Thoracic aorta (tissue), 2 donors: ENCODE data around the gene PITPNB. TPM values are rescaled to one million over a fixed set of nuclear protein-coding genes. Genes with fewer than 3 reads are reported as not detected.

Experiments
- ATAC-seq: fragments of 150-250 bp; one replicate; pipeline ENCODE4 v1.8.0; 2017; ENCODE audit warnings: low read depth; ENCODE audit not compliant: insufficient number of reproducible peaks, low FRiP score
- DNase-seq: peaks from one replicate; pipeline ENCODE4 v3.0.0-alpha.2; 2020; ENCODE audit warnings: low spot score
- H3K27ac ChIP-seq, 2 donors: fragments of 200-600 bp; sonication (generic); 1 replicate in 1 of 2; 2 replicates in 1 of 2; pipeline ENCODE4 v1.5.1; 2016; ENCODE audit warnings: mild to moderate bottlenecking in 2 of 2, moderate library complexity in 2 of 2
- H3K27me3 ChIP-seq: fragments of 200-600 bp; sonication (generic); replicated peaks from 2 replicates; pipeline ENCODE4 v1.6.0; 2016; ENCODE audit warnings: mild to moderate bottlenecking; ENCODE audit not compliant: insufficient read depth
- H3K36me3 ChIP-seq: fragments of 200-600 bp; sonication (generic); one replicate; pipeline ENCODE4 v1.5.1; 2016
- H3K4me1 ChIP-seq, 2 donors: fragments of 200-600 bp; sonication (generic); 1 replicate in 1 of 2; 2 replicates in 1 of 2; pipeline versions ENCODE4 v1.5.1 to v1.6.0; 2016; ENCODE audit warnings: low read depth in 2 of 2, mild to moderate bottlenecking in 1 of 2; ENCODE audit not compliant: control insufficient read depth in 1 of 2
- H3K4me3 ChIP-seq: fragments of 200-600 bp; sonication (generic); 2 replicates; pipeline ENCODE4 v1.5.1; 2016; ENCODE audit warnings: mild to moderate bottlenecking
- H3K9me3 ChIP-seq: fragments of 200-600 bp; sonication (generic); 2 replicates; pipeline ENCODE4 v1.5.1; 2016
- total RNA-seq, 2 donors: library from RNA; depleted of rRNA; stranded (reverse); fragments of >200 nt; gene quantifications; one replicate each; pipeline versions ENCODE4 v1.1.0 to v1.2.3, GENCODE V29; 2016
- TF ChIP-seq, protein P1 (sequence below): fragments of 200-600 bp; sonication (generic); IDR thresholded peaks from one replicate; pipeline ENCODE4 v1.5.1; 2019; ENCODE audit warnings: antibody characterized with exemption

PITPNB gene
- total RNA-seq, 2 donors from 2014 or later, result 42.2 to 111 TPM

GRCh38 chr22:27875951-27876350, 43.1 kb downstream of the PITPNB start:
- no peak for ATAC-seq
- no peaks in the 10 kb centered on the region for H3K27me3 ChIP-seq
- H3K9me3 ChIP-seq, result no peaks in the 10 kb centered on the region
- H3K27ac ChIP-seq, result peak overlapping the region in 1 of 2 donors; percentile 81
- peaks cover 51 to 90% of the 10 kb centered on the region in 2 donors for H3K4me1 ChIP-seq
- H3K4me3 ChIP-seq, result no peak overlapping the region
- no peak for DNase-seq
- peaks cover 4% of the 10 kb centered on the region for H3K36me3 ChIP-seq
- TF ChIP-seq, protein P1, sequence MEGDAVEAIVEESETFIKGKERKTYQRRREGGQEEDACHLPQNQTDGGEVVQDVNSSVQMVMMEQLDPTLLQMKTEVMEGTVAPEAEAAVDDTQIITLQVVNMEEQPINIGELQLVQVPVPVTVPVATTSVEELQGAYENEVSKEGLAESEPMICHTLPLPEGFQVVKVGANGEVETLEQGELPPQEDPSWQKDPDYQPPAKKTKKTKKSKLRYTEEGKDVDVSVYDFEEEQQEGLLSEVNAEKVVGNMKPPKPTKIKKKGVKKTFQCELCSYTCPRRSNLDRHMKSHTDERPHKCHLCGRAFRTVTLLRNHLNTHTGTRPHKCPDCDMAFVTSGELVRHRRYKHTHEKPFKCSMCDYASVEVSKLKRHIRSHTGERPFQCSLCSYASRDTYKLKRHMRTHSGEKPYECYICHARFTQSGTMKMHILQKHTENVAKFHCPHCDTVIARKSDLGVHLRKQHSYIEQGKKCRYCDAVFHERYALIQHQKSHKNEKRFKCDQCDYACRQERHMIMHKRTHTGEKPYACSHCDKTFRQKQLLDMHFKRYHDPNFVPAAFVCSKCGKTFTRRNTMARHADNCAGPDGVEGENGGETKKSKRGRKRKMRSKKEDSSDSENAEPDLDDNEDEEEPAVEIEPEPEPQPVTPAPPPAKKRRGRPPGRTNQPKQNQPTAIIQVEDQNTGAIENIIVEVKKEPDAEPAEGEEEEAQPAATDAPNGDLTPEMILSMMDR, result no peak

GRCh38 chr22:27874764-27875163, 44.3 kb downstream of the PITPNB start:
- H3K9me3 ChIP-seq, result no peaks in the 10 kb centered on the region
- peak overlapping the region; percentile 71 to 81 for H3K27ac ChIP-seq
- H3K4me3 ChIP-seq, result no peak overlapping the region
- H3K36me3 ChIP-seq, result peaks cover 5% of the 10 kb centered on the region
- DNase-seq, result no peak
- no peaks in the 10 kb centered on the region for H3K27me3 ChIP-seq
- ATAC-seq, result no peak
- TF ChIP-seq, protein P1, result no peak
- H3K4me1 ChIP-seq, result peaks cover 42 to 83% of the 10 kb centered on the region in 2 donors

- peak overlapping the region; percentile 71 to 81 for H3K27ac ChIP-seq
- H3K4me1 ChIP-seq, result peaks cover 41 to 87% of the 10 kb centered on the region in 2 donors
- no peak for ATAC-seq
- no peaks in the 10 kb centered on the region for H3K9me3 ChIP-seq
- DNase-seq, result no peak
- no peaks in the 10 kb centered on the region for H3K27me3 ChIP-seq
- peaks cover 5% of the 10 kb centered on the region for H3K36me3 ChIP-seq
- H3K4me3 ChIP-seq, result no peak overlapping the region
- TF ChIP-seq, protein P1, result no peak
Observed at GRCh38 chr22:27874185-27874584, 44.9 kb downstream of the PITPNB start.

DNA sequence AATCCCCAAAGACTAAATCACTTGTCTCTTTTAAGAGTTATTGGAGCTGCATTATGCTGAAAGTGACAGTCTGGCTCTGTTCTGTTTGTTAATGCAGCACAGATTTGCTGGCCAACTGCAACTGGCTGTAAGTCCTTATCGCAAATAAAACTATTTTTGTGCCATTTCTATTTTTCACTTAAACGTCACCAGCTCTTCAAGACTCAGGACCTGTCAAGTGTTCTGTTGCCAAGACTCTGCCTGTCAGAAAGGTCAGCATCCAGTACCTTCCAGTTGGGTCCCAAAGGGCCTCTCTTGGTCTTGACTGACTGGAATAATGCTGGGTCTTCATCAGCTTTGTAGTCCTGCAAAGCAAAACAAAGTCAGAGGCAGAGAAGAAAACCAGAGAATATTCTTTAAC, 45.6 kb downstream of the PITPNB start:
- H3K9me3 ChIP-seq, result no peaks in the 10 kb centered on the region
- ATAC-seq (peak; percentile 73), DNase-seq (no peak)
- peaks cover 41 to 90% of the 10 kb centered on the region in 2 donors for H3K4me1 ChIP-seq
- H3K27me3 ChIP-seq, result no peaks in the 10 kb centered on the region
- TF ChIP-seq, protein P1, result no peak
- H3K27ac ChIP-seq, result peak overlapping the region; percentile 71 to 81
- peak overlapping the region; percentile 19 for H3K4me3 ChIP-seq
- peaks cover 5% of the 10 kb centered on the region for H3K36me3 ChIP-seq

DNA sequence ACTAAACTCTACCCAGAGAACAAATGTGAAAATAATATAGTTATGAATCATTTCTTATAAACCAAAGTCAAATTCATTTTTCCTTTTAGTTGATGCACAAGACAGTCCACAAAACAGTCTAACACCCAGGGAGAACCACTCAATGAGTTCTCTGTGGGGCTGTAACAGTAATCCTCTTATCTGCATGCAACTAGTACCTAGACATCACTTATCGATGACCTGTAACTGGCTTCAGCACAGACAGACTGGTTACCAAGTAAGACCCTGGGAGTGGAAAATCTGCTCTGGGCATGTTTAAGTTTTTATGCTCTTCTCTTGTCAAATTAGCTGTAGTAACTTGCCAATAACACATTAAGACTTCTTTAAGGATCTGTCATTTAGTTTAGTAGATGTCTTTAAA, 46.6 kb downstream of the PITPNB start:
- Histone ChIP-seq H3K9me3 (no peaks in the 10 kb centered on the region), H3K36me3 (peaks cover 5% of the 10 kb centered on the region), H3K27ac (peak overlapping the region; percentile 71 to 81), H3K4me1 (peaks cover 42 to 90% of the 10 kb centered on the region in 2 donors), H3K4me3 (no peak overlapping the region), H3K27me3 (no peaks in the 10 kb centered on the region)
- ATAC-seq (no peak), DNase-seq (no peak)
- TF ChIP-seq, protein P1, result no peak
